ENCODE measurements around the gene TREML1.
A peak's percentile ranks its signal among the peaks of the same experiment; 100 is the strongest.

TREML1 gene

GRCh38 chr6:41177287-41177686, 23.1 kb upstream of the TREML1 start:
- no peak for DNase-seq

- no peak for DNase-seq
These were observed 22.0 kb upstream of the TREML1 start for GRCh38 chr6:41176189-41176588.

- DNase-seq = no peak
These were observed 20.9 kb upstream of the TREML1 start for GRCh38 chr6:41175084-41175483.

GRCh38 chr6:41174610-41175009, 20.5 kb upstream of the TREML1 start:
- DNase-seq = no peak

GRCh38 chr6:41171908-41172307, 17.8 kb upstream of the TREML1 start:
- no peak for DNase-seq

GRCh38 chr6:41170547-41171160, 16.5 kb upstream of the TREML1 start:
- DNase-seq = no peak

GRCh38 chr6:41167173-41167963, 13.2 kb upstream of the TREML1 start:
- DNase-seq = no peak

GRCh38 chr6:41164551-41165120, 10.5 kb upstream of the TREML1 start:
- DNase-seq = no peak

- DNase-seq = no peak
These were observed 9.2 kb upstream of the TREML1 start for GRCh38 chr6:41163419-41163717.

GRCh38 chr6:41162687-41163418, 8.7 kb upstream of the TREML1 start, which contains the start of gene TREM2:
TREM2 (minus strand) TSS chr6:41163116; CDS start chr6:41163082, 34 bp downstream.
- DNase-seq = no peak

GRCh38 chr6:41161851-41162552, 7.9 kb upstream of the TREML1 start:
- peak; percentile 45 for DNase-seq

- no peak for DNase-seq
These were observed 7.2 kb upstream of the TREML1 start for GRCh38 chr6:41161380-41161779.

GRCh38 chr6:41160933-41161332, 6.8 kb upstream of the TREML1 start:
- no peak for DNase-seq

GRCh38 chr6:41159415-41160082, 5.4 kb upstream of the TREML1 start:
- DNase-seq = no peak

- DNase-seq = no peak
These were observed 3.2 kb upstream of the TREML1 start for GRCh38 chr6:41157323-41157722.

- DNase-seq = no peak
These were observed 2.6 kb upstream of the TREML1 start for GRCh38 chr6:41156771-41157170.

- DNase-seq = no peak
These were observed 1.9 kb upstream of the TREML1 start for GRCh38 chr6:41156001-41156400.

- DNase-seq = no peak
These were observed 1.1 kb upstream of the TREML1 start for GRCh38 chr6:41155132-41155805.

GRCh38 chr6:41153451-41153850, 696 bp downstream of the TREML1 start:
- DNase-seq = no peak

GRCh38 chr6:41150671-41151070, 3.5 kb downstream of the TREML1 start:
- DNase-seq = no peak

GRCh38 chr6:41147917-41148316, 6.2 kb downstream of the TREML1 start:
- no peak for DNase-seq

GRCh38 chr6:41136911-41137310, 17.2 kb downstream of the TREML1 start:
- DNase-seq = no peak

All from GDM1 (cell line).